ENCODE measurements around the gene USH2A.

Gene USH2A

DNA sequence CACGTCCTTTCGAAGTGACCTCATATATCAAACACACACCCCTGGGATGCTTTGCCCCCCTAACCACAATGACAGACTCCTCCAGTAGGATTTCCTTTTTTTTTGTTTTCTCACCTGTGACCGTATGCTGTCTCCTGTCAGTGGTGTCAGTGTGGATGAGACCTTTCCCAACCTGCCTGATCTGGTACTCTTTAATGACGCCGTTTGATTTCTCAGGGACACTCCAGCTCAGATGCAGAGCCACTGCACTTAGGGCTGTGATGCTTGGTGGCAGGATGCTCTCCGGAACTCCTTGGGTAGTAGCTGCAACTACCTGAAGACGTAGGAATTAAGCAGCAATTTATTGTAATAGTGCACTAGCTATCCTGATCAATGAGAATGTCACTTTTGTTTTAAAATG is 643.5 kb downstream of the USH2A start:
- Histone ChIP-seq H3F3A (ENCODE audit: low read depth) (no peaks in the 10 kb centered on the region), H3K4me3 (ENCODE audit: low read length, poor library complexity, severe bottlenecking) (no peak overlapping the region), H3K4me1 (ENCODE audit: insufficient read depth, low read length, poor library complexity, severe bottlenecking) (no peaks in the 10 kb centered on the region), H3K9ac (ENCODE audit: low read depth, low read length, poor library complexity, severe bottlenecking) (no peak overlapping the region), H3K36me3 (ENCODE audit: insufficient read depth, low read length) (no peaks in the 10 kb centered on the region), H3K9me2 (replicated peaks; ENCODE audit: low read depth, low read length) (no peaks in the 10 kb centered on the region), H4K20me1 (ENCODE audit: insufficient read depth, low read length, poor library complexity, severe bottlenecking) (no peaks in the 10 kb centered on the region), H3K27me3 (ENCODE audit: insufficient read depth, low read length, poor library complexity, severe bottlenecking) (no peaks in the 10 kb centered on the region), H3K4me2 (ENCODE audit: low read depth, low read length, poor library complexity, severe bottlenecking) (no peak overlapping the region), H2AFZ (ENCODE audit: low read length) (no peak overlapping the region), H3K9me3 (ENCODE audit: insufficient read depth, low read depth, low read length) (no peaks in the 10 kb centered on the region), H3K79me2 (ENCODE audit: insufficient read depth, low read length) (no peaks in the 10 kb centered on the region)
- TF ChIP-seq, protein P1, sequence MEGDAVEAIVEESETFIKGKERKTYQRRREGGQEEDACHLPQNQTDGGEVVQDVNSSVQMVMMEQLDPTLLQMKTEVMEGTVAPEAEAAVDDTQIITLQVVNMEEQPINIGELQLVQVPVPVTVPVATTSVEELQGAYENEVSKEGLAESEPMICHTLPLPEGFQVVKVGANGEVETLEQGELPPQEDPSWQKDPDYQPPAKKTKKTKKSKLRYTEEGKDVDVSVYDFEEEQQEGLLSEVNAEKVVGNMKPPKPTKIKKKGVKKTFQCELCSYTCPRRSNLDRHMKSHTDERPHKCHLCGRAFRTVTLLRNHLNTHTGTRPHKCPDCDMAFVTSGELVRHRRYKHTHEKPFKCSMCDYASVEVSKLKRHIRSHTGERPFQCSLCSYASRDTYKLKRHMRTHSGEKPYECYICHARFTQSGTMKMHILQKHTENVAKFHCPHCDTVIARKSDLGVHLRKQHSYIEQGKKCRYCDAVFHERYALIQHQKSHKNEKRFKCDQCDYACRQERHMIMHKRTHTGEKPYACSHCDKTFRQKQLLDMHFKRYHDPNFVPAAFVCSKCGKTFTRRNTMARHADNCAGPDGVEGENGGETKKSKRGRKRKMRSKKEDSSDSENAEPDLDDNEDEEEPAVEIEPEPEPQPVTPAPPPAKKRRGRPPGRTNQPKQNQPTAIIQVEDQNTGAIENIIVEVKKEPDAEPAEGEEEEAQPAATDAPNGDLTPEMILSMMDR (conservative IDR thresholded peaks at IDR 0.05; ENCODE audit: low read length) = no peak
- no peak for TF ChIP-seq EZH2phosphoT487 (IDR thresholded peaks at IDR 0.05; ENCODE audit: borderline replicate concordance)

DNA sequence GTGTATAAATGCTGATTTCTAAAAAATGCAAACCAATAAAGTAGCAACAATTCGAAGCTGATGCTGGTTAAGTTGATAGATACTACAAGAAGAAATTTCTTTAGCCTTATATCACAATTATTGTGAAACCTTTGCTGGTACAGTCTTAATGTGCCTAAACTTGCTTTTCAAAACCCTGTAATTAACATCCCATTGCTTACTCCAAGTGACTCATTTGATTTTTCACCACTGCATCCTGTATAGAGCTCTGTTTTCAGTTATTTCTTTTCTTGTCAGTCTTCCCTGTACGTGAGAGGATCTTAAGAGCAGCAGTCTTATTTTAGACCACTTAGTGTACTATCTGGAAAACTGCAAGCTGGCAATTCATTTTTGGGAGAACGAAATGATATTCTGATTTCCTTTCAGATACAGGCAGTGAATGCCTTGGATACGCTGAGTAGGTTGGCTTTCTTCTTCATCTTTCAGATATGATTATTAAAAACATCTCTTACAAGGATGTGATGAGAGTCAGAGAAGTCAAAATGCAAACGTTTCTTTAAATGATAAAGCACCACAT is 645.8 kb downstream of the USH2A start:
- Histone ChIP-seq H3K27me3 (ENCODE audit: insufficient read depth, low read length, poor library complexity, severe bottlenecking) (no peaks in the 10 kb centered on the region), H3K9me3 (ENCODE audit: insufficient read depth, low read depth, low read length) (no peaks in the 10 kb centered on the region), H3K36me3 (ENCODE audit: insufficient read depth, low read length) (no peaks in the 10 kb centered on the region), H3K4me1 (ENCODE audit: insufficient read depth, low read length, poor library complexity, severe bottlenecking) (no peaks in the 10 kb centered on the region), H4K20me1 (ENCODE audit: insufficient read depth, low read length, poor library complexity, severe bottlenecking) (no peaks in the 10 kb centered on the region), H3K4me3 (ENCODE audit: low read length, poor library complexity, severe bottlenecking) (no peak overlapping the region), H3F3A (ENCODE audit: low read depth) (no peaks in the 10 kb centered on the region), H2AFZ (ENCODE audit: low read length) (no peak overlapping the region), H3K4me2 (ENCODE audit: low read depth, low read length, poor library complexity, severe bottlenecking) (no peak overlapping the region), H3K79me2 (ENCODE audit: insufficient read depth, low read length) (no peaks in the 10 kb centered on the region), H3K9me2 (replicated peaks; ENCODE audit: low read depth, low read length) (no peaks in the 10 kb centered on the region), H3K9ac (ENCODE audit: low read depth, low read length, poor library complexity, severe bottlenecking) (no peak overlapping the region)
- TF ChIP-seq EZH2phosphoT487 (IDR thresholded peaks at IDR 0.05; ENCODE audit: borderline replicate concordance) = no peak
- TF ChIP-seq, protein P1 (conservative IDR thresholded peaks at IDR 0.05; ENCODE audit: low read length) = no peak

DNA sequence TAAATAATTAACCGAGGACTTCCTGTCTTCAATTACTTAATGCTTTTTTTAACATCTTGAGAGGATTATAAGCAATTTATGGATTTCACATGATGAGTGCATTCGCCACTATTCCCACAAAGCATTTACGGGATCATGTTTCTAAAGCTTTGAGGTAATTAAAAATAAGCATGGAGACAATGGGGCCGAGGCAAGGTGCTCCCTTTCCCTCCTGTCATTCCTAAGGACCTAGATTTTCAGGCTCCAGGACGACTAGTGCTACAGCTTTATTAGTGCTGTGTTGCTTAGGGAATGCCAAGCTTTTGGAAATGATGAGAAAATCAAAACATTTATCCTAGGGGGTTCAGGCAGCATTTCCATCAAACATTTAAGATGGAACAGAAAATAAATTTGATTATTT is 646.9 kb downstream of the USH2A start:
- H3K79me2 ChIP-seq (ENCODE audit: insufficient read depth, low read length) = no peaks in the 10 kb centered on the region
- no peaks in the 10 kb centered on the region for H4K20me1 ChIP-seq (ENCODE audit: insufficient read depth, low read length, poor library complexity, severe bottlenecking)
- H3K27me3 ChIP-seq (ENCODE audit: insufficient read depth, low read length, poor library complexity, severe bottlenecking) = no peaks in the 10 kb centered on the region
- no peaks in the 10 kb centered on the region for H3K36me3 ChIP-seq (ENCODE audit: insufficient read depth, low read length)
- TF ChIP-seq EZH2phosphoT487 (IDR thresholded peaks at IDR 0.05; ENCODE audit: borderline replicate concordance) = no peak
- TF ChIP-seq, protein P1 (conservative IDR thresholded peaks at IDR 0.05; ENCODE audit: low read length) = no peak
- H3K9ac ChIP-seq (ENCODE audit: low read depth, low read length, poor library complexity, severe bottlenecking) = no peak overlapping the region
- H3K4me2 ChIP-seq (ENCODE audit: low read depth, low read length, poor library complexity, severe bottlenecking) = no peak overlapping the region
- no peak overlapping the region for H3K4me3 ChIP-seq (ENCODE audit: low read length, poor library complexity, severe bottlenecking)
- H3K9me2 ChIP-seq (replicated peaks; ENCODE audit: low read depth, low read length) = no peaks in the 10 kb centered on the region
- no peak overlapping the region for H2AFZ ChIP-seq (ENCODE audit: low read length)
- H3K4me1 ChIP-seq (ENCODE audit: insufficient read depth, low read length, poor library complexity, severe bottlenecking) = no peaks in the 10 kb centered on the region
- H3K9me3 ChIP-seq (ENCODE audit: insufficient read depth, low read depth, low read length) = no peaks in the 10 kb centered on the region
- H3F3A ChIP-seq (ENCODE audit: low read depth) = no peaks in the 10 kb centered on the region
